ENCODE data around the gene INO80E. TPM values are rescaled to one million over a fixed set of nuclear protein-coding genes. Genes with fewer than 3 reads are reported as not detected.

Gene INO80E
- total RNA-seq, 1 donor from 2014 or later: 71.4 TPM

GRCh38 chr16:30030011-30030685 is 34.1 kb downstream of the INO80E start:
- TF ChIP-seq, protein P1, sequence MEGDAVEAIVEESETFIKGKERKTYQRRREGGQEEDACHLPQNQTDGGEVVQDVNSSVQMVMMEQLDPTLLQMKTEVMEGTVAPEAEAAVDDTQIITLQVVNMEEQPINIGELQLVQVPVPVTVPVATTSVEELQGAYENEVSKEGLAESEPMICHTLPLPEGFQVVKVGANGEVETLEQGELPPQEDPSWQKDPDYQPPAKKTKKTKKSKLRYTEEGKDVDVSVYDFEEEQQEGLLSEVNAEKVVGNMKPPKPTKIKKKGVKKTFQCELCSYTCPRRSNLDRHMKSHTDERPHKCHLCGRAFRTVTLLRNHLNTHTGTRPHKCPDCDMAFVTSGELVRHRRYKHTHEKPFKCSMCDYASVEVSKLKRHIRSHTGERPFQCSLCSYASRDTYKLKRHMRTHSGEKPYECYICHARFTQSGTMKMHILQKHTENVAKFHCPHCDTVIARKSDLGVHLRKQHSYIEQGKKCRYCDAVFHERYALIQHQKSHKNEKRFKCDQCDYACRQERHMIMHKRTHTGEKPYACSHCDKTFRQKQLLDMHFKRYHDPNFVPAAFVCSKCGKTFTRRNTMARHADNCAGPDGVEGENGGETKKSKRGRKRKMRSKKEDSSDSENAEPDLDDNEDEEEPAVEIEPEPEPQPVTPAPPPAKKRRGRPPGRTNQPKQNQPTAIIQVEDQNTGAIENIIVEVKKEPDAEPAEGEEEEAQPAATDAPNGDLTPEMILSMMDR (IDR thresholded peaks at IDR 0.05; ENCODE audit: partially characterized antibody, unreplicated experiment): no peak
- Mint-ChIP-seq H3K27me3 (ENCODE audit: unreplicated experiment) (peaks cover 19% of the 10 kb centered on the region), H3K9me3 (ENCODE audit: unreplicated experiment) (peaks cover 7% of the 10 kb centered on the region), H3K4me3 (ENCODE audit: unreplicated experiment) (peak overlapping the region; percentile 93), H3K27ac (ENCODE audit: unreplicated experiment) (peak overlapping the region; percentile 91), H3K36me3 (ENCODE audit: unreplicated experiment) (no peaks in the 10 kb centered on the region), H3K4me1 (ENCODE audit: low read depth, unreplicated experiment) (peaks cover 29% of the 10 kb centered on the region)
- DNase-seq: peak; percentile 40

DNA sequence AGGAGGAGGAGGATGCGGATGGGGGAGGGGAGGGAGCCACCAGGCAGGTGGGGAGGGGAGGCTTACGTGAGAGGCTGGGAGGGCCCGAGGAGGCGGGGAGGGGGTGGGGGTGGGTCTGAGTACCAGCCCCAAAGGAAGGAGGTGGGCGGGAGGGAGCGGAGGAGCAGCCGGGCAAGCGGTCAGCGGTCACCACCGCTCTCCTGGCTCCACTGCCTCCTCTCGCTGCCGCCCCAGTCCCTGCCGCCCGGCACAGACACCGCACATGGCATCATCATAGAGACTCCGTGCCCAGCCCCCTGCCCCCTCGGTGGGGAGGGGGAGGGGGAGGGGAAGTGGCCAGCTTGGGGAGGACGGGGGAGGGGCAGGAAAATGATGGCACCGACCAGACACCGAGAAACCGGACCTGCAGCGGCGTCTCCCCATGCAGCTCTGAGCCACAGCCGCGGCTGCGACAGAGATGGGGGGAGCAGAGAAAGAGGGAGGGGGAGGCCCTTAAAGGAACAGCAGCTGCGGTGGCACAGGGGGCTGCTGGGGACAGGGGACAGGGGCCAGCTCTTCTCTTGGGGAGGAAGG is 34.9 kb downstream of the INO80E start, which contains the start of gene TLCD3B:
TLCD3B (minus strand) TSS at position 431 of the 573 bp plus-strand sequence. CDS start 744 bp downstream, outside the sequence.
- Mint-ChIP-seq H3K9me3 (ENCODE audit: unreplicated experiment) (peaks cover 7% of the 10 kb centered on the region), H3K36me3 (ENCODE audit: unreplicated experiment) (no peaks in the 10 kb centered on the region), H3K27me3 (ENCODE audit: unreplicated experiment) (peaks cover 19% of the 10 kb centered on the region), H3K4me3 (ENCODE audit: unreplicated experiment) (peak within 1 kb of the TSS; percentile 93), H3K4me1 (ENCODE audit: low read depth, unreplicated experiment) (peaks cover 29% of the 10 kb centered on the region), H3K27ac (ENCODE audit: unreplicated experiment) (peak within 1 kb of the TSS; percentile 91)
- DNase-seq: peak; percentile 79
- TF ChIP-seq, protein P1 (IDR thresholded peaks at IDR 0.05; ENCODE audit: partially characterized antibody, unreplicated experiment): no peak

GRCh38 chr16:30031477-30031918 is 35.5 kb downstream of the INO80E start:
- H3K27me3 Mint-ChIP-seq (ENCODE audit: unreplicated experiment): peaks cover 19% of the 10 kb centered on the region
- DNase-seq: no peak
- H3K36me3 Mint-ChIP-seq (ENCODE audit: unreplicated experiment): no peaks in the 10 kb centered on the region
- TF ChIP-seq, protein P1 (IDR thresholded peaks at IDR 0.05; ENCODE audit: partially characterized antibody, unreplicated experiment): no peak
- H3K4me3 Mint-ChIP-seq (ENCODE audit: unreplicated experiment): peak overlapping the region; percentile 82
- peaks cover 7% of the 10 kb centered on the region for H3K9me3 Mint-ChIP-seq (ENCODE audit: unreplicated experiment)
- peaks cover 29% of the 10 kb centered on the region for H3K4me1 Mint-ChIP-seq (ENCODE audit: low read depth, unreplicated experiment)
- H3K27ac Mint-ChIP-seq (ENCODE audit: unreplicated experiment): peak overlapping the region; percentile 72

GRCh38 chr16:30032083-30032819 is 36.2 kb downstream of the INO80E start:
- H3K36me3 Mint-ChIP-seq (ENCODE audit: unreplicated experiment): no peaks in the 10 kb centered on the region
- TF ChIP-seq, protein P1 (IDR thresholded peaks at IDR 0.05; ENCODE audit: partially characterized antibody, unreplicated experiment): peak; percentile 86
- H3K27ac Mint-ChIP-seq (ENCODE audit: unreplicated experiment): peak overlapping the region; percentile 77
- peak overlapping the region; percentile 78 for H3K4me3 Mint-ChIP-seq (ENCODE audit: unreplicated experiment)
- peaks cover 6% of the 10 kb centered on the region for H3K9me3 Mint-ChIP-seq (ENCODE audit: unreplicated experiment)
- H3K27me3 Mint-ChIP-seq (ENCODE audit: unreplicated experiment): peaks cover 14% of the 10 kb centered on the region
- H3K4me1 Mint-ChIP-seq (ENCODE audit: low read depth, unreplicated experiment): peaks cover 25% of the 10 kb centered on the region
- peak; percentile 81 for DNase-seq
